H1 (cell line): ENCODE measurements around the gene VPS41. TPM values are rescaled to one million over a fixed set of nuclear protein-coding genes. Genes with fewer than 3 reads are reported as not detected.

Source experiments
- CTCF ChIA-PET: fragments of 300-600 bp; sonication (Branson Sonifier 250); formaldehyde crosslinking; loops from one replicate; lab custom pipeline; 2021; ENCODE audit not compliant: partially characterized antibody; lab: Charles Lee
- POLR2A ChIA-PET: fragments of 300-600 bp; sonication (Branson Sonifier 250); formaldehyde crosslinking; loops from one replicate; lab custom pipeline; 2021; ENCODE audit warnings: inconsistent platforms; ENCODE audit not compliant: partially characterized antibody; lab: Charles Lee
- DNase-seq, 2 experiments: peaks; one replicate each; pipeline versions ENCODE4 v3.0.0 to v3.0.0-alpha.2; 2010 to 2022; ENCODE audit warnings: low spot score in 2 of 2, low read depth in 1 of 2, mixed read lengths in 1 of 2
- FAIRE-seq: peaks from 2 replicates; lab custom pipeline; 2011; peaks lifted over from hg19 to GRCh38; lab: Jason Lieb, UNC
- H2AFZ ChIP-seq: 2 replicates; pipeline ENCODE4 v1.8.1; 2012; ENCODE audit warnings: low read length, inconsistent platforms
- H2AK5ac ChIP-seq: 2 replicates; pipeline ENCODE4 v1.6.1; 2013; ENCODE audit warnings: low read depth, low read length
- H2BK120ac ChIP-seq: replicated peaks from 2 replicates; pipeline ENCODE3; 2013; ENCODE audit warnings: low read depth, low read length, inconsistent platforms
- H2BK12ac ChIP-seq: 2 replicates; pipeline ENCODE4 v1.6.1; 2013; ENCODE audit warnings: low read depth, low read length
- H2BK15ac ChIP-seq: 2 replicates; pipeline ENCODE4 v1.6.1; 2013; ENCODE audit warnings: low read length
- H2BK20ac ChIP-seq: 2 replicates; pipeline ENCODE4 v1.6.1; 2013; ENCODE audit warnings: low read length
- H2BK5ac ChIP-seq: 2 replicates; pipeline ENCODE4 v1.6.1; 2013; ENCODE audit warnings: low read depth, low read length
- H3K14ac ChIP-seq: 2 replicates; pipeline ENCODE4 v1.6.1; 2013; ENCODE audit warnings: inconsistent platforms; ENCODE audit not compliant: insufficient read length
- H3K18ac ChIP-seq: 2 replicates; pipeline ENCODE4 v1.6.1; 2013; ENCODE audit warnings: low read length; ENCODE audit errors: extremely low read depth
- H3K23ac ChIP-seq: 2 replicates; pipeline ENCODE4 v1.6.1; 2013; ENCODE audit warnings: inconsistent platforms; ENCODE audit not compliant: insufficient read length
- H3K23me2 ChIP-seq: 2 replicates; pipeline ENCODE4 v1.6.1; 2013; ENCODE audit warnings: low read depth, low read length
- H3K27ac ChIP-seq: 2 replicates; pipeline ENCODE4 v1.6.1; 2011; ENCODE audit warnings: low read depth, low read length, inconsistent platforms
- H3K27me3 ChIP-seq, 4 experiments: replicated peaks in 1 of 4; 1 replicate in 1 of 4; 2 replicates in 3 of 4; pipeline versions ENCODE4 v1.6.1 to v1.8.1; 2011 to 2013; ENCODE audit warnings: low read length in 3 of 4, mild to moderate bottlenecking in 3 of 4, inconsistent platforms in 2 of 4, mixed read lengths in 2 of 4, moderate library complexity in 1 of 4; ENCODE audit not compliant: control insufficient read depth in 3 of 4, insufficient read depth in 3 of 4; ENCODE audit errors: extremely low read depth in 1 of 4
- H3K36me3 ChIP-seq, 4 experiments: 2 replicates each; pipeline versions ENCODE4 v1.6.1 to v1.8.1; 2011 to 2013; ENCODE audit warnings: mild to moderate bottlenecking in 4 of 4, low read length in 3 of 4, moderate library complexity in 2 of 4, control low read depth in 1 of 4, inconsistent platforms in 1 of 4; ENCODE audit not compliant: insufficient read depth in 4 of 4, control insufficient read depth in 2 of 4
- H3K4ac ChIP-seq: replicated peaks from 2 replicates; pipeline ENCODE3; 2013; ENCODE audit warnings: low read length, low read depth, mixed read lengths, inconsistent platforms; ENCODE audit not compliant: insufficient read length
- H3K4me1 ChIP-seq, 4 experiments: replicated peaks in 1 of 4; 1 replicate in 1 of 4; 2 replicates in 3 of 4; pipeline versions ENCODE4 v1.6.1 to v1.8.1; 2011 to 2013; ENCODE audit warnings: low read length in 3 of 4, inconsistent platforms in 2 of 4, mixed read lengths in 1 of 4; ENCODE audit not compliant: insufficient read depth in 4 of 4, control insufficient read depth in 3 of 4
- H3K4me2 ChIP-seq, 2 experiments: 2 replicates each; pipeline versions ENCODE4 v1.6.1 to v1.8.1; 2011 to 2013; ENCODE audit warnings: low read depth in 2 of 2, low read length in 2 of 2, control low read depth in 1 of 2, inconsistent platforms in 1 of 2, mild to moderate bottlenecking in 1 of 2; ENCODE audit not compliant: insufficient read depth in 1 of 2
- H3K4me3 ChIP-seq, 4 experiments: fragments of 200-600, 300-600 bp in 1 of 4; sonication (generic), shearing (Covaris generic), sonication (Bioruptor Twin) in 1 of 4; 2 replicates each; pipeline versions ENCODE4 v1.5.1 to v1.8.1; 2011 to 2016; ENCODE audit warnings: low read length in 4 of 4, low read depth in 3 of 4, control low read depth in 2 of 4, inconsistent platforms in 2 of 4, mild to moderate bottlenecking in 2 of 4, mixed read lengths in 1 of 4, moderate library complexity in 1 of 4; ENCODE audit not compliant: insufficient read depth in 2 of 4; ENCODE audit errors: extremely low read depth in 1 of 4
- H3K56ac ChIP-seq: replicated peaks from 2 replicates; pipeline ENCODE3; 2013; ENCODE audit warnings: low read depth, mild to moderate bottlenecking, mixed read lengths, low read length, inconsistent platforms; ENCODE audit not compliant: insufficient read length
- H3K79me1 ChIP-seq: 2 replicates; pipeline ENCODE4 v1.6.1; 2013; ENCODE audit warnings: low read depth, low read length, control low read depth
- H3K79me2 ChIP-seq, 2 experiments: 2 replicates each; pipeline versions ENCODE4 v1.6.1 to v1.8.1; 2012 to 2013; ENCODE audit warnings: low read length in 2 of 2, mild to moderate bottlenecking in 2 of 2, inconsistent platforms in 1 of 2; ENCODE audit not compliant: insufficient read depth in 2 of 2, control insufficient read depth in 1 of 2
- H3K9ac ChIP-seq, 4 experiments: replicated peaks in 1 of 4; 1 replicate in 1 of 4; 2 replicates in 3 of 4; pipeline versions ENCODE4 v1.6.1 to v1.8.1; 2011 to 2013; ENCODE audit warnings: low read depth in 3 of 4, low read length in 3 of 4, control low read depth in 2 of 4, mild to moderate bottlenecking in 2 of 4, moderate library complexity in 2 of 4, inconsistent platforms in 1 of 4; ENCODE audit errors: extremely low read depth in 1 of 4
- H3K9me3 ChIP-seq, 2 experiments: 2 replicates each; pipeline versions ENCODE4 v1.6.1 to v1.8.1; 2012 to 2013; ENCODE audit warnings: mild to moderate bottlenecking in 2 of 2, moderate library complexity in 2 of 2, control low read depth in 1 of 2, inconsistent platforms in 1 of 2, low read depth in 1 of 2, low read length in 1 of 2, mixed read lengths in 1 of 2; ENCODE audit not compliant: insufficient read depth in 2 of 2
- H4K20me1 ChIP-seq, 2 experiments: replicated peaks in 1 of 2; 2 replicates each; pipeline versions ENCODE3 to v1.8.1; 2011 to 2013; ENCODE audit warnings: inconsistent platforms in 2 of 2, low read length in 2 of 2, mild to moderate bottlenecking in 1 of 2; ENCODE audit not compliant: insufficient read depth in 2 of 2, control insufficient read depth in 1 of 2
- H4K5ac ChIP-seq: 2 replicates; pipeline ENCODE4 v1.6.1; 2013; ENCODE audit warnings: low read length, low read depth, mixed read lengths, inconsistent platforms; ENCODE audit not compliant: insufficient read length
- H4K8ac ChIP-seq: 2 replicates; pipeline ENCODE4 v1.8.0; 2013; ENCODE audit warnings: mild to moderate bottlenecking, moderate library complexity, low read length, inconsistent platforms; ENCODE audit not compliant: insufficient read depth; ENCODE audit errors: extremely low read depth
- H4K91ac ChIP-seq: replicated peaks from 2 replicates; pipeline ENCODE3; 2013; ENCODE audit warnings: low read length, mixed read lengths, inconsistent platforms; ENCODE audit not compliant: insufficient read length
- CEBPB ChIP-seq: IDR thresholded peaks from 2 replicates; pipeline ENCODE4 v1.6.1; 2012; ENCODE audit warnings: low read depth, low read length
- CHD1 ChIP-seq: IDR thresholded peaks from 2 replicates; pipeline ENCODE4 v1.6.1; 2012; ENCODE audit warnings: low read depth, low read length, improper control_type of control experiment
- HDAC2 ChIP-seq, 2 experiments: fragments of 300-600 bp in 1 of 2; sonication (generic) in 1 of 2; IDR thresholded peaks; 2 replicates each; pipeline ENCODE4 v1.6.1; 2011 to 2012; ENCODE audit warnings: low read depth in 2 of 2, low read length in 2 of 2, mild to moderate bottlenecking in 2 of 2, moderate library complexity in 2 of 2, borderline replicate concordance in 1 of 2, inconsistent platforms in 1 of 2
- JUND ChIP-seq: IDR thresholded peaks from 2 replicates; pipeline ENCODE4 v1.6.1; 2011; ENCODE audit warnings: mild to moderate bottlenecking, improper control_type of control experiment, low read length
- POU5F1 ChIP-seq: IDR thresholded peaks from 2 replicates; pipeline ENCODE4 v1.6.1; 2011; ENCODE audit warnings: low read depth, mild to moderate bottlenecking, low read length, moderate library complexity
- RNF2 ChIP-seq: fragments of 200-900, 300-1000 bp; sonication (generic); IDR thresholded peaks from 2 replicates; pipeline ENCODE4 v1.7.1; 2016; ENCODE audit warnings: borderline replicate concordance, low read depth, mild to moderate bottlenecking, antibody characterized with exemption, low read length; ENCODE audit not compliant: poor library complexity, severe bottlenecking; ENCODE audit errors: missing control alignments
- TAF7 ChIP-seq: optimal IDR thresholded peaks from 2 replicates; pipeline ENCODE3; 2011; ENCODE audit warnings: low read depth, mild to moderate bottlenecking, inconsistent platforms, low read length, moderate library complexity, borderline replicate concordance
- TCF12 ChIP-seq: IDR thresholded peaks from 2 replicates; pipeline ENCODE4 v1.6.1; 2011; ENCODE audit warnings: low read depth, mild to moderate bottlenecking, low read length
- WGBS, 2 experiments: shearing (Covaris generic) in 1 of 2; methylation state at CpG; one replicate each; pipeline versions ENCODE4 v1.1.6 to v1.1.7; 2013 to 2015; ENCODE audit warnings: low lambda C conversion rate in 2 of 2, mixed read lengths in 2 of 2, inconsistent platforms in 1 of 2, low coverage in 1 of 2, missing lambda C conversion rate in 1 of 2; ENCODE audit not compliant: insufficient replicate concordance in 2 of 2, insufficient coverage in 1 of 2, insufficient read length in 1 of 2; ENCODE audit errors: extremely low coverage in 1 of 2, missing lambda C conversion rate in 1 of 2; 5-methylcytosine and 5-hydroxymethylcytosine counted together
- long read RNA-seq, 2 experiments: library from RNA in 1 of 2; library from capped mRNA in 1 of 2; stranded (forward); transcript quantifications; one replicate each; pipeline ENCODE4 v2.0.0, GENCODE V29; 2021; ENCODE audit warnings: inconsistent platforms in 1 of 2
- polyA minus RNA-seq, 3 experiments: library from RNA; depleted of rRNA, polyadenylated mRNA; stranded (reverse); fragments of >200 nt; gene quantifications; 1 replicate in 2 of 3; 2 replicates in 1 of 3; pipeline ENCODE4 v1.2.3, GENCODE V29; 2011
- polyA plus RNA-seq, 7 experiments: library from polyadenylated mRNA; depleted of rRNA in 3 of 7; stranded (reverse) in 5 of 7; unstranded in 2 of 7; fragments of >200 nt in 5 of 7; fragments of 200-250 nt in 2 of 7; gene quantifications; 1 replicate in 5 of 7; 2 replicates in 1 of 7; 4 replicates in 1 of 7; pipeline versions ENCODE4 v1.2.1 to v1.2.3, GENCODE V29; 2011 to 2013; ENCODE audit warnings: missing spikeins in 2 of 7, mixed read lengths in 2 of 7
- total RNA-seq: library from RNA; stranded (reverse); fragmentation: NEBNext Ultra II Directional; extraction: Animal tissue kit (Norgen Biotek cat#: 25700); gene quantifications from 2 replicates; pipeline ENCODE4 v1.2.1, GENCODE V29; 2021

VPS41 gene
- total RNA-seq, result 51.4 and 63.3 TPM in 2 replicates
- polyA plus RNA-seq (2011; rRNA removed), result 7.2 and 10.7 TPM in 2 replicates
- polyA plus RNA-seq (2011; cell fraction: cytosol; rRNA removed), result 13.3 TPM
- 19.8 TPM for polyA plus RNA-seq (2011; cell fraction: nucleus; rRNA removed)
- polyA plus RNA-seq (2012, experiment 1 of 2), result 16.5 to 47.0 TPM (median 22.7 TPM) in 4 replicates
- 1.4 TPM for polyA plus RNA-seq (2012, experiment 2 of 2)
- 13.2 TPM for polyA plus RNA-seq (2013, experiment 1 of 2)
- 14.1 TPM for polyA plus RNA-seq (2013, experiment 2 of 2)
- polyA minus RNA-seq (2011; rRNA and poly(A)+ RNA removed), result 24.1 and 30.0 TPM in 2 replicates
- polyA minus RNA-seq (2011; cell fraction: cytosol; rRNA and poly(A)+ RNA removed), result 16.0 TPM
- 46.7 TPM for polyA minus RNA-seq (2011; cell fraction: nucleus; rRNA and poly(A)+ RNA removed)
- long read RNA-seq, experiment 1, full-length matches to known transcripts, result 3 of 21 reads
- long read RNA-seq, experiment 1, partial matches to known transcripts, result 8 of 21 reads
- long read RNA-seq, experiment 1, other reads (novel, unspliced or antisense), result 10 of 21 reads
- long read RNA-seq, experiment 2, full-length matches to known transcripts, result 9 of 24 reads
- long read RNA-seq, experiment 2, partial matches to known transcripts, result 12 of 24 reads
- long read RNA-seq, experiment 2, other reads (novel, unspliced or antisense), result 3 of 24 reads

- H4K91ac ChIP-seq, result no peak within 1 kb of the TSS
- H3K79me2 ChIP-seq, result peaks cover 0 to 29% of the 10 kb centered on the region in 2 experiments; a peak in 2 of 4 replicates
- H3K56ac ChIP-seq, result no peak within 1 kb of the TSS
- no peaks in the 10 kb centered on the region for H3K36me3 ChIP-seq
- peaks cover 0 to 3% (median 1%) of the 10 kb centered on the region in 4 experiments; a peak in 1 of 7 replicates for H3K4me1 ChIP-seq
- H3K27ac ChIP-seq, result peak within 1 kb of the TSS; percentile 39; the same call in 1 of the 2 replicates
- no peak within 1 kb of the TSS for H4K5ac ChIP-seq
- H2BK15ac ChIP-seq, result no peak within 1 kb of the TSS
- H3K27me3 ChIP-seq, result no peaks in the 10 kb centered on the region
- no peak within 1 kb of the TSS for H2AK5ac ChIP-seq
- H2AFZ ChIP-seq, result peak within 1 kb of the TSS; percentile 92
- H3K4me3 ChIP-seq, result peak within 1 kb of the TSS; percentile 87 to 92 (median 90)
- FAIRE-seq (peak; percentile 93), DNase-seq (peak in 1 of 2 experiments; percentile 80)
- CTCF ChIA-PET, result interaction anchor here (0.7 to 2.3 kb wide), 10 partner anchors 16 to 555 kb away, joined by 3 to 11 read pairs (median 4); no protein-coding TSS in a partner anchor
- H4K20me1 ChIP-seq, result peaks cover 0 to 3% of the 10 kb centered on the region in 2 experiments
- H3K9me3 ChIP-seq, result no peaks in the 10 kb centered on the region
- H2BK12ac ChIP-seq, result no peak within 1 kb of the TSS
- peak within 1 kb of the TSS in 3 of 4 experiments; percentile 54 to 90 (median 64); a peak in 6 of 7 replicates for H3K9ac ChIP-seq
- peak within 1 kb of the TSS; percentile 68; the same call in 1 of the 2 replicates for H2BK5ac ChIP-seq
- no peak within 1 kb of the TSS for H3K14ac ChIP-seq
- H2BK20ac ChIP-seq, result no peak within 1 kb of the TSS
- peak within 1 kb of the TSS; percentile 96; the same call in 1 of the 2 replicates for H4K8ac ChIP-seq
- POLR2A ChIA-PET, result interaction anchor here (0.6 to 1.3 kb wide), 5 partner anchors 9 to 607 kb away, joined by 3 to 4 read pairs (median 4); no protein-coding TSS in a partner anchor
- H3K23me2 ChIP-seq, result no peaks in the 10 kb centered on the region; the same call in 1 of the 2 replicates
- H3K79me1 ChIP-seq, result peaks cover 3% of the 10 kb centered on the region; the same call in 1 of the 2 replicates
- WGBS, 2 experiments, result 3% methylated on average over 20 of the region's 20 CpGs; no CpG with 5 or more reads in 1 of the 2 experiments
- H2BK120ac ChIP-seq, result no peak within 1 kb of the TSS
- peak within 1 kb of the TSS; percentile 69 to 95 for H3K4me2 ChIP-seq
- H3K23ac ChIP-seq, result no peak within 1 kb of the TSS
- no peak within 1 kb of the TSS for H3K18ac ChIP-seq
- no peak within 1 kb of the TSS for H3K4ac ChIP-seq
- TF ChIP-seq HDAC2 (IDR thresholded peaks at IDR 0.05; ENCODE audit: borderline replicate concordance in 1 of 2, low read depth in 2 of 2, low read length in 2 of 2) (peak in 1 of 2 experiments; percentile 69; a peak in 2 of 4 replicates), TCF12 (no peak), CEBPB (no peak), JUND (no peak), POU5F1 (no peak), CHD1 (no peak), TAF7 (peak; percentile 51), RNF2 (no peak)
Measured at GRCh38 chr7:38908759-38909335, at the start of gene VPS41. Gene VPS41, minus strand, starts transcription at chr7:38909191. Its CDS starts 17 bp downstream, at chr7:38909174.
